GM18951 (cell line): ENCODE data around the gene SERPINB1.

Experiments used
- POLR2A ChIP-seq: IDR thresholded peaks from 4 replicates; pipeline ENCODE4 v1.6.1; 2011; ENCODE audit warnings: mild to moderate bottlenecking; ENCODE audit not compliant: insufficient read length, insufficient read depth; ENCODE audit errors: extremely low read depth
- in situ Hi-C: fragments of 300-500 bp; cut with MboI; formaldehyde crosslinking; loops from one replicate; pipeline ENCODE4 v1.12.0; 2022; ENCODE audit warnings: low sequenced_read_pairs, mixed read lengths, inconsistent platforms; ENCODE audit not compliant: unreplicated experiment

The SERPINB1 gene

DNA sequence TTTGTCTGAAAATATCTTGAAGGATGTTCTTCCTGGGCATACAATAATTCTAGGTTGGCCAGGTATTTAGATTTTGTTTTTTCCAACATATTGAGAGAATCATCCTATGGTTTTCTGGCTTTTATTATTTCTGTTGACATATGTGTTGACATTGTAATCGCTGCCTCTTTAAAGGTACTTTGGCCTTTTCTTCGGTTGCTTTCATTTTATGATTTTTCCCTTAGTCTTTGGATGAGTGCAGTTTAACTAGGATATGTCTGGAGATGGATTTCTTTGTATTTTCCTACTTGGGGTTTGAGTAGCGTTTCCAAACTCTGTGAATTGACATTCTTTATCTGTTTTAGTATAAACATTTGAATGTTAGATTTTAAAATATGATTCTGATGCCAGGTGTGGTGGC lies 11.5 kb downstream of the SERPINB1 start:
- in situ Hi-C loops, result no loop called here
- no peak for TF ChIP-seq POLR2A

GRCh38 chr6:2829253-2829652 lies 12.4 kb downstream of the SERPINB1 start:
- in situ Hi-C loops, result no loop called here
- no peak for TF ChIP-seq POLR2A

DNA sequence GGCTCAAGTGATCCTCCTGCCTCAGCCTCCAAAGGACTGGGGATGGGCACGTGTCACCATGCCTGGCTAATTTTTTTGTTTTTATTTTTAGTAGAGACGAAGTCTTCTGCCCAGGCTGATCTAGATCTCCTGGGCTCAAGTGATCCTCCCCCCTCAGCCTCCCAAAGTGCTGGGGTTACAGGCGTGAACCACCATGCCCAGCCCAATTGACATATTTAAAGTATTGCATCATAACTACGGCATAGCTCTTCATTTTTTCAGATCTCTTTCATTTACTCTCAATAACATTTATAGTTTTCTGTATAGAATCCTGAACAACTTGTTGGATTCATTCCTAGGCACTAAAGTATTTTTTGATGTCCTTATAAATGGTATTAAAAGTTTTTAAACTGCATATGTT lies 13.0 kb downstream of the SERPINB1 start:
- in situ Hi-C loops, result no loop called here
- TF ChIP-seq POLR2A, result no peak

DNA sequence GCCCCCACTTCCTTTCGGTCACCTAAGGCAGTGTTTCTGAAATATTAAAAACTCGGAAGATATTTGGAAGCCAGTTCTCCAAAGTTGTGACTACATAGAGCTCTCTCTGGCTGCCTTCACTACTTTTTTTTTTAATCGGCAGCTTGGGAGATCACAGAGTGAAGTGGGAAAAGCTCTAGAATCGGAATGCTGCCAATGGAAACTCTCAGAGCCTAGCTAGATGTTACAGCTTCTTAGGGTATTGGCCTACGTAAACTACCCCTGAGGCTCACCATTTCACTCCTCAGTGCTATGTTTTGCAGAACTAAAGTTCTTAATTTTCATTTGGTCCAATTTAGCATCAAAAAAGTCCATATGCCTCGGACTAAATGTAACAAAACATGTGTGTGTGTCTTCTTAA lies 14.5 kb downstream of the SERPINB1 start:
- TF ChIP-seq POLR2A, result no peak
- in situ Hi-C loops, result no loop called here

DNA sequence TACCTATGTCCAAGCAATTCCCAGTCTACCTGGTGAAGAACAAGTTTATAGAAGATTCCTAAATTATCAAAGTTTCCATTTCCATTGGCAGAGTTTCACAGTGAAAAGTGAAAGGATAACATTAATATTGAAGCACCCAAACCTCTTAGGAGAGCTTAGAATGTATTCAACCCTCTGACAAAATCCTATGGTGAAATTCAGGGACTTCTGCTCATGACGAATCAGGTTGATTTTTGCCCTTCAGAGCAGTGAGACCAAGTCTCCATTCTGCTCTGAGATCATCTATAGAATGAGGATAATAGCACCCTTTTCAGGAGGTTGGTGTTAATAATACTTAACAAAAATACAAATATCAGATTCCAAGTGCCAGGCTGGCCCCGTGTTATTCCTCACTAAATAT lies 15.5 kb downstream of the SERPINB1 start:
- in situ Hi-C loops, result no loop called here

GRCh38 chr6:2823104-2823850 lies 18.4 kb downstream of the SERPINB1 start:
- in situ Hi-C loops, result no loop called here
- no peak for TF ChIP-seq POLR2A

More for the DNA sequence above, 15.5 kb downstream of the SERPINB1 start:
- TF ChIP-seq POLR2A, result no peak

DNA sequence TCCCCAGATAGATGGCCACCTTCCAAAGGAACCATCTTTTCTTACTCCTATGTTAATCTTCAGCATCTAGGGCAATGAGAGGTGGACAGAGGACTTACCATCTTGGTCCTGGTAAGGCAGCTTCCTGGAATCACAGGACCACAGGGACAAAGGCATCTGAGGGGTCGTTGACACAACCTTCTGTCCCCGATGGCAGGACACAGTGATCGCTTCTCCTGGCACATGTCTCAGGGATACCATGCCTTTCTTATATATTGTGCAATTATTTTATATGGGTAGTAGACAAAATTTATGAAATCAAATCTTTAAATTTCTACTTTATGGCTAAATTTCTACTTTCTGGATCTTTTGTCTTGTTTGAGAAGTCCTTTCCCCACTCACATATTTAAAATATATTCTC lies 20.1 kb downstream of the SERPINB1 start:
- TF ChIP-seq POLR2A, result no peak
- in situ Hi-C loops, result no loop called here

DNA sequence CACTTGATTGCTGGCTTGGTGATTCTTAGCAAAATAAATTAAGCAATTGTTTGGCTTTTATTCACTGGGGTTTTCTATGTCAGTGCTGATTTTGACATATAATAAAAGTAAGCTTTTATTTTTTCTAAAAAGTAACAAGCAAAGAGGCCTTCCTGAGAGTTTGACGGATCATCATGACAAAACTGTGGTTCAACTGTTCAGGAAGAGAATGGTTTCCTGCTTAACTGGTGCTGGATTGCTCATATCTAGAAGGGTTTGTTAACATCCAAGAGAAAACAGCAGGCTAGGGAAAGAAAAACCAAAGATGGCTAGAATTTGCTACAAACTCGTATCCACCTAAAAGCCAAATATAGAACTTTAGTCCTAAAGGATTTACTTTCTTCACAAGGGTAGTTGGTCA lies 21.2 kb downstream of the SERPINB1 start:
- no peak for TF ChIP-seq POLR2A
- in situ Hi-C loops, result no loop called here

GRCh38 chr6:2819978-2820377 lies 21.7 kb downstream of the SERPINB1 start:
- in situ Hi-C loops, result no loop called here

DNA sequence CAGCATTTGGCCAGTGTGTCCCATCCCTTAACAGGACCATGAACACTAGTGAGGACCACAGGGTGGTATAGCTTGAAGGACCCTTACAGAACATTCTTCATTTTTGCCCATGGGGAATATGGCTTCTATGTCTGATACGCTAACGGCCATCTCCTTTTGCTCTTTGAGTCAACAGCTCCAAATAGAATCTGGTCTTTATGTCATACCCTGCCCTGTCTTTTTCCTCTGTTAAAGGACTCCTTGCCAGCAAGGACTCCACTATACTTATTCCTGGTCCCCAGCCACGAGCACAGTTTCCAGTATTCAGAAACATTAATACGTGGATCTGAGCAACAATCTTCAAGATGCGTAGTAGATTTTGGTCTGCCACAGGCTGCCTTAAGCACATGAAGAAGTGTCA lies 22.5 kb downstream of the SERPINB1 start:
- in situ Hi-C loops, result no loop called here
- no peak for TF ChIP-seq POLR2A

More at GRCh38 chr6:2819978-2820377, 21.7 kb downstream of the SERPINB1 start:
- no peak for TF ChIP-seq POLR2A

DNA sequence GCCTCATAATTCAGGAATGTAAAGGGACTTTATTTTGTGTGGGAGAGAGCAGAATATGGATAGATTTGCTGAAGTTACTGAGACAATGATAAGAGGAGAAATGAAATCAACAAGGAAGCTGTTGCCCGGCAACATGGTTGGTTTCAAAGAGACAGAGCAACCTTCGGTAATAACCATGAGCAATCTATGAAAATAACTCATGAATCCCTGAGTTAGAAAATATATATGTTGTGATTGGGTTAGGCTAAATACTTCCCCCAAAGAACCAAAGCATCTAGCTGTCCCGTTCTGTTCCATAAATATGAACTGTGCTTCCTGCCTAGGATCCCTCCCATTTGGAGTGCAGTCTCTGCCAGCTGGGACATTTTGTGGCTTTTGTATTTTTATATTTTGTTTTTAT lies 23.1 kb downstream of the SERPINB1 start:
- in situ Hi-C loops, result no loop called here
- TF ChIP-seq POLR2A, result no peak

DNA sequence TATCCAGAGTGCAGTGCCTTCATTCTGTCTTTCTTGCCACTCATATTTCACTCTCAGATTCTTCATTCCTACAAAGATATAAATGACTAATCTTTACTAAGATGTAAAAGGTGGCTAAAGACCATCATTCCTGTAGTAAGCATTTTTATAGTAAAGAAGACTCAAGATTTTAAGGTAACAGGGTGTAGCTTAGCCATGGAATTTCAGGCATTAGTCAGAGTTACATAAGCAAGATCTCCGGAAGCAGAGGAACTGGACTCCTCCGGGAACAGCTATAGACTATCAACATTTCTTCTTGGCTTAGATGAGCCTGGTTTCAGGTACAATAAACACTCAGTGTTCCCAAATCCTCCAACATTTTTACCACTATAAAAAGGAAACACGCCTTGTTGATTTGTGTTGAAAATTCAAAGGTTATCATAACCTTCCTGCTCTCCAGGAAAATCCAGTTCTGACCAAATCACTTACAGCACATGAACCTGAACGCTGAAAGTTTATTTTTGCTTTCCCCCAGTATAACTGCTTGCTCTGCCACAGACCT lies 23.7 kb downstream of the SERPINB1 start:
- no peak for TF ChIP-seq POLR2A
- in situ Hi-C loops, result no loop called here

DNA sequence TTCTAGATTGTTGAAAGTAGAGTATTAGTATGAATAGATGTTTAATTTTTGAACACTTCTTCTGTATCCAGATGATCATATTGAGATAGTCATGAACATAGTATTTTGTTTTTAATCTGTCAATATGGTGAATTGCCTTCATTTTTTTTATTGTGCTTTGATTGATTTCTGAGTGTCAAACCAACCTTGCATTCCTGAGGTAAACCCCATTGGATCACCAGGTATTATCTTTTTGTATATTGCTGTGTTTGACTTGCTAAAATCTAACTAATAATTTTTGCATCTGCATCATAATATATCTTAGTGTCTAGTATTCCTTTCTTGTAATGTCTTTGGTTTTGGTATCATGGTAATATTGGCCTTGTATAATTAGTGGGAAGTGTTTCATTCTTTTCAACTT lies 25.5 kb downstream of the SERPINB1 start:
- in situ Hi-C loops, result no loop called here
- TF ChIP-seq POLR2A, result no peak

GRCh38 chr6:2812695-2813094 lies 29.0 kb downstream of the SERPINB1 start:
- in situ Hi-C loops, result no loop called here
- TF ChIP-seq POLR2A, result no peak
